GM12878 (cell line): Measurements from ENCODE around the gene MACROD2. TPM values are rescaled to one million over a fixed set of nuclear protein-coding genes. Genes with fewer than 3 reads are reported as not detected.

ENCODE experiments used
- ATAC-seq: fragments of 200-7000 bp; cut with Tn5 transposase; 3 replicates; pipeline ENCODE4 v1.9.1; 2020; ENCODE audit warnings: mild to moderate bottlenecking, moderate library complexity
- BruUV-seq: library from RNA; stranded (reverse); fragments of 400-500 nt; replicated peaks from 2 replicates; lab custom pipeline; 2021; lab: Mats Ljungman, UMichigan
- CTCF ChIA-PET: fragments of 300-600 bp; sonication (Branson Sonifier 250); formaldehyde crosslinking; extraction: SDS; loops from one replicate; lab custom pipeline; 2021; ENCODE audit warnings: inconsistent platforms; lab: Yijun Ruan, JAX
- POLR2A ChIA-PET: fragments of 350-600 bp; formaldehyde crosslinking; extraction: SDS; loops from one replicate; lab custom pipeline; 2021; ENCODE audit warnings: inconsistent platforms; lab: Charles Lee
- RAD21 ChIA-PET: fragments of 300-600 bp; sonication (Branson Sonifier 250); formaldehyde crosslinking; loops from one replicate; lab custom pipeline; 2023; ENCODE audit warnings: antibody characterized with exemption; ENCODE audit not compliant: unreplicated experiment; lab: Charles Lee
- SMC1A ChIA-PET: fragments of 300-600 bp; sonication (Branson Sonifier 250); formaldehyde crosslinking; loops from one replicate; lab custom pipeline; 2023; ENCODE audit not compliant: unreplicated experiment, uncharacterized antibody; lab: Charles Lee
- DNase-seq: peaks from one replicate; pipeline ENCODE4 v3.0.0-alpha.2; 2011; ENCODE audit warnings: low read depth, low spot score
- FAIRE-seq: peaks from 3 replicates; lab custom pipeline; 2011; peaks lifted over from hg19 to GRCh38; lab: Jason Lieb, UNC
- H2AFZ ChIP-seq: 2 replicates; pipeline ENCODE4 v1.6.0; 2011; ENCODE audit warnings: low read depth, low read length, control low read depth; ENCODE audit not compliant: control insufficient read depth
- H3K27ac ChIP-seq: 2 replicates; pipeline ENCODE4 v1.5.1; 2011; ENCODE audit warnings: control low read depth; ENCODE audit not compliant: control insufficient read depth, insufficient read depth
- H3K27me3 ChIP-seq, 2 experiments: replicated peaks in 1 of 2; 2 replicates each; pipeline versions ENCODE4 v1.6.0 to v1.6.1; 2011; ENCODE audit warnings: low read length in 1 of 2; ENCODE audit not compliant: control insufficient read depth in 2 of 2, insufficient read depth in 2 of 2
- H3K36me3 ChIP-seq, 2 experiments: 2 replicates each; pipeline ENCODE4 v1.5.1; 2011; ENCODE audit warnings: low read length in 1 of 2; ENCODE audit not compliant: control insufficient read depth in 2 of 2, insufficient read depth in 2 of 2
- H3K4me1 ChIP-seq: 2 replicates; pipeline ENCODE4 v1.6.1; 2011; ENCODE audit warnings: mild to moderate bottlenecking, low read length, moderate library complexity, mixed read lengths; ENCODE audit not compliant: control insufficient read depth, insufficient read depth
- H3K4me2 ChIP-seq: 2 replicates; pipeline ENCODE4 v1.6.0; 2011; ENCODE audit warnings: control low read depth; ENCODE audit not compliant: control insufficient read depth, insufficient read depth
- H3K4me3 ChIP-seq: fragments of 200-600 bp; sonication (generic); 2 replicates; pipeline ENCODE4 v1.5.1; 2016
- H3K79me2 ChIP-seq: 2 replicates; pipeline ENCODE4 v1.6.0; 2011; ENCODE audit warnings: low read length; ENCODE audit not compliant: control insufficient read depth, insufficient read depth
- H3K9ac ChIP-seq: 2 replicates; pipeline ENCODE4 v1.8.0; 2011; ENCODE audit warnings: low read length, control low read depth, mixed read lengths; ENCODE audit not compliant: control insufficient read depth, insufficient read depth
- H3K9me3 ChIP-seq: replicated peaks from 3 replicates; pipeline ENCODE4 v1.5.1; 2011; ENCODE audit warnings: mild to moderate bottlenecking, low read length; ENCODE audit not compliant: control insufficient read depth, insufficient read depth
- H4K20me1 ChIP-seq: 2 replicates; pipeline ENCODE4 v1.6.0; 2011; ENCODE audit not compliant: control insufficient read depth, insufficient read depth
- ESRRA ChIP-seq: IDR thresholded peaks from 2 replicates; pipeline ENCODE4 v1.6.1; 2012; ENCODE audit warnings: mild to moderate bottlenecking, low read length, improper control_type of control experiment
- FOXM1 ChIP-seq: IDR thresholded peaks from 2 replicates; pipeline ENCODE4 v1.6.1; 2012; ENCODE audit warnings: low read depth, mild to moderate bottlenecking, inconsistent platforms, low read length, moderate library complexity
- GATAD2B ChIP-seq: fragments of 450-650 bp; conservative IDR thresholded peaks from 2 replicates; pipeline ENCODE4 v1.6.1; 2017; ENCODE audit warnings: low read depth, mild to moderate bottlenecking, moderate library complexity
- JUNB ChIP-seq: IDR thresholded peaks from 2 replicates; pipeline ENCODE4 v1.6.1; 2016; ENCODE audit warnings: antibody characterized with exemption, mild to moderate bottlenecking
- KLF5 ChIP-seq: fragments of 450-650 bp; IDR thresholded peaks from 2 replicates; pipeline ENCODE4 v1.6.1; 2014; ENCODE audit warnings: mild to moderate bottlenecking; ENCODE audit not compliant: partially characterized antibody
- NFXL1 ChIP-seq: fragments of 450-650 bp; IDR thresholded peaks from 2 replicates; pipeline ENCODE4 v1.6.1; 2017; ENCODE audit warnings: antibody characterized with exemption, mild to moderate bottlenecking, borderline replicate concordance
- NR2F1 ChIP-seq: fragments of 450-650 bp; conservative IDR thresholded peaks from 2 replicates; pipeline ENCODE4 v1.6.1; 2017; ENCODE audit warnings: mild to moderate bottlenecking
- ZNF217 ChIP-seq: fragments of 450-650 bp; IDR thresholded peaks from 2 replicates; pipeline ENCODE4 v1.6.1; 2017; ENCODE audit warnings: antibody characterized with exemption, mild to moderate bottlenecking
- whole genome bisulfite sequencing: methylation state at CpG from one replicate; pipeline ENCODE4 v1.1.6; 2016; ENCODE audit warnings: low lambda C conversion rate; ENCODE audit not compliant: insufficient replicate concordance, insufficient coverage; ENCODE audit errors: missing lambda C conversion rate; 5-methylcytosine and 5-hydroxymethylcytosine counted together
- in situ Hi-C: fragments of 300-500 bp; cut with MboI; formaldehyde crosslinking; loops from 9 replicates; pipeline ENCODE4 v1.14.3; 2018; ENCODE audit warnings: mixed read lengths
- intact Hi-C: fragments of 100-400 bp; cut with micrococcal nuclease; formaldehyde crosslinking; loops from one replicate; pipeline ENCODE4 v1.14.2; 2022; ENCODE audit not compliant: unreplicated experiment
- polyA plus RNA-seq, 11 experiments: library from polyadenylated mRNA; depleted of rRNA in 4 of 11; unstranded in 6 of 11; stranded (reverse) in 5 of 11; fragments of >200 nt; fragmentation: Nextera tagmentation in 4 of 11; fragmentation: Illumina TruSeq in 1 of 11; extraction: Ambion mirVana in 4 of 11; extraction: Trizol in 1 of 11; gene quantifications; 1 replicate in 1 of 11; 2 replicates in 10 of 11; pipeline versions ENCODE4 v1.2.1 to v1.2.3, GENCODE V29; 2011 to 2016; ENCODE audit warnings: inconsistent platforms in 2 of 11, missing spikeins in 2 of 11, low read depth in 1 of 11
- total RNA-seq, 4 experiments: library from RNA; depleted of rRNA in 3 of 4; stranded (reverse); fragments of >200 nt in 3 of 4; fragmentation: Illumina TruSeq in 1 of 4; extraction: Trizol in 1 of 4; gene quantifications; 2 replicates each; pipeline versions ENCODE4 v1.2.1 to v1.2.3, GENCODE V29; 2013 to 2021
- TF ChIP-seq, protein P1 (sequence below): fragments of 450-650 bp; IDR thresholded peaks from 2 replicates; pipeline ENCODE4 v1.6.1; 2016; ENCODE audit warnings: mild to moderate bottlenecking

The MACROD2 gene
- total and polyA plus RNA-seq, 10 of the 15 experiments (the other 5 are each of a cell fraction or from before 2014, with no cell fraction given): 1.1 to 21.5 (median 2.2) TPM

DNA sequence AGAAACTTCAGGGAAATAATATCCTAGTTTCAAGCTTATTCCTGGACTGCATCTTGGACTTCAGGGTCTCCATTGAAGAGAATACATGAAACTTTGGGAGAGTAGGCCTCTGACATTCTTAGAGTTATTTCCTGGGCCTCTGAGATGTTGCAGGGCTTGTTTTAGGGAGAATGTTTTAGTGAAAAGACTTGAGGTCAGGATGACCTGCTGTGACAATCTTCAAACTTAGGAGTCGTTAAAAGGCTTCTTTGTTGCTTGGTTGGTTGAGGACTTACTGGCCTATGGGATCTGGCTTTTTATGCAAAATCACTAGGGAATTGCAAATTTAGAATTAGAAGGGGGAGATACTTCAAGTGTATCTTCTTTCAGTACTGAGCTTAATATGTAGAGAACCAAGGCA, 955.3 kb downstream of the MACROD2 start:
- TF ChIP-seq ESRRA: no peak
- TF ChIP-seq KLF5: no peak
- no peak for TF ChIP-seq ZNF217
- TF ChIP-seq, protein P1, sequence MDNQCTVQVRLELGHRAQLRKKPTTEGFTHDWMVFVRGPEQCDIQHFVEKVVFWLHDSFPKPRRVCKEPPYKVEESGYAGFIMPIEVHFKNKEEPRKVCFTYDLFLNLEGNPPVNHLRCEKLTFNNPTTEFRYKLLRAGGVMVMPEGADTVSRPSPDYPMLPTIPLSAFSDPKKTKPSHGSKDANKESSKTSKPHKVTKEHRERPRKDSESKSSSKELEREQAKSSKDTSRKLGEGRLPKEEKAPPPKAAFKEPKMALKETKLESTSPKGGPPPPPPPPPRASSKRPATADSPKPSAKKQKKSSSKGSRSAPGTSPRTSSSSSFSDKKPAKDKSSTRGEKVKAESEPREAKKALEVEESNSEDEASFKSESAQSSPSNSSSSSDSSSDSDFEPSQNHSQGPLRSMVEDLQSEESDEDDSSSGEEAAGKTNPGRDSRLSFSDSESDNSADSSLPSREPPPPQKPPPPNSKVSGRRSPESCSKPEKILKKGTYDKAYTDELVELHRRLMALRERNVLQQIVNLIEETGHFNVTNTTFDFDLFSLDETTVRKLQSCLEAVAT: no peak
- TF ChIP-seq FOXM1: no peak
- no peak for TF ChIP-seq GATAD2B
- TF ChIP-seq NR2F1: no peak
- TF ChIP-seq JUNB: no peak
- no peak for TF ChIP-seq NFXL1
- no peak overlapping the region for H3K4me3 ChIP-seq
- no peak overlapping the region for H2AFZ ChIP-seq
- H3K4me1 ChIP-seq: no peaks in the 10 kb centered on the region
- no peak overlapping the region for H3K9ac ChIP-seq
- H3K36me3 ChIP-seq: no peaks in the 10 kb centered on the region
- H3K9me3 ChIP-seq: no peaks in the 10 kb centered on the region
- FAIRE-seq (no peak), ATAC-seq (no peak), DNase-seq (no peak)
- CTCF ChIA-PET: interaction anchor here (0.8 kb wide), 1 partner anchor 27 kb away, joined by 3 read pairs; no protein-coding TSS in a partner anchor
- no peaks in the 10 kb centered on the region for H3K27me3 ChIP-seq
- no peaks in the 10 kb centered on the region for H4K20me1 ChIP-seq
- intact Hi-C loops (loop anchor here (10.0 kb wide), 2 partner anchors 284 to 616 kb away; partner anchors contain the start of gene FLRT3), in situ Hi-C loops (no loop called here)
- no peaks in the 10 kb centered on the region for H3K79me2 ChIP-seq
- H3K27ac ChIP-seq: no peak overlapping the region
- no TSS peak for BruUV-seq
- 6% methylated on average over 1 of the region's 1 CpG for WGBS
- POLR2A ChIA-PET: no interaction called here
- RAD21 ChIA-PET: interaction anchor here (1.2 kb wide), 1 partner anchor 613 kb away, joined by 3 read pairs; the partner anchor contains the start of gene FLRT3
- no peak overlapping the region for H3K4me2 ChIP-seq
- SMC1A ChIA-PET: no interaction called here
